AG04449 (cell line): ENCODE measurements around the gene RGS11.

Experiments
- CTCF ChIA-PET: fragments of 350-600 bp; formaldehyde crosslinking; extraction: SDS; loops from one replicate; lab custom pipeline; 2021; ENCODE audit warnings: antibody characterized with exemption; lab: Yijun Ruan, JAX
- POLR2A ChIA-PET: fragments of 400-600, 350-600 bp; formaldehyde crosslinking; extraction: SDS; loops from one replicate; lab custom pipeline; 2020; ENCODE audit warnings: antibody characterized with exemption, inconsistent platforms; lab: Yijun Ruan, JAX
- DNase-seq: peaks from one replicate; pipeline ENCODE4 v3.0.0-alpha.2; 2010; ENCODE audit warnings: low read depth, low spot score
- H3K4me3 ChIP-seq: 2 replicates; pipeline ENCODE4 v1.5.1; 2011; ENCODE audit warnings: low read depth, mild to moderate bottlenecking, control low read depth, low read length
- TF ChIP-seq, protein P1 (sequence below): IDR thresholded peaks from one replicate; pipeline ENCODE4 v1.5.1; 2011; ENCODE audit warnings: mild to moderate bottlenecking, moderate library complexity, low read length, control low read depth, inconsistent platforms; ENCODE audit not compliant: insufficient read depth; ENCODE audit errors: missing control alignments

The RGS11 gene

DNA sequence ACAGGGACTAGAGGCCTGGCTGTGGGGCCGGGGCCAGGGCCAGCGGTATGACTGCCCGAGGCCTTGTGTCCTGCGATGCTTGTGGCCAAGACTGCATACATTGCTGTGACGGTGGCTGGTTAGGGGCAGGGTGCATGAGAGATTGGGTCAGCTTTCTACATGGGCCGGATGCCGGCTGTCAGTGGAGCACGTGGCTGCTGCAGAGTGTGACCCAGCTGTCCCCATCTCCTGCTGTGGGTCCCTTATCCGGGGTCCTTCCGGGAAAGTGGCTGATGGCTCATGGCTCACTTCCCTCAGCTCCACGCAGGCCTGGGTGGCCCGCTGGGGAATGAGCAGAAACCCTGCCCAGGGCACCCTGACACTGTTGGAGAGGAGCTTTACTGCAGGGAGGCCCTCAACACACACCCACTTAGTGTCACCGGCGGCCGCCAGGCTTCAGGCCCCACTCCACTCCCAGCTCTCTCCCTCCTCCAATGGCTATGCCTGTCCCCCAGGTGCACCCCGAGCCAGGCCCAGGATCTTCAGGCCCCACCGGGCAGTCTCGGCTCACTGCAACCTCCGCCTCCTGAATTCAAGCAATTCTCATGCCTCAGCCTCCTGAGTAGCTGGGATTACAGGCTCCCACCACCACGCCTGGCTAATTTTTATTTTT, 808 bp upstream of the RGS11 start:
- ChIA-PET POLR2A (interaction anchor here (0.7 kb wide), 1 partner anchor 67 kb away, joined by 3 read pairs; no protein-coding TSS in a partner anchor), CTCF (no interaction called here)
- no peak overlapping the region for H3K4me3 ChIP-seq

DNA sequence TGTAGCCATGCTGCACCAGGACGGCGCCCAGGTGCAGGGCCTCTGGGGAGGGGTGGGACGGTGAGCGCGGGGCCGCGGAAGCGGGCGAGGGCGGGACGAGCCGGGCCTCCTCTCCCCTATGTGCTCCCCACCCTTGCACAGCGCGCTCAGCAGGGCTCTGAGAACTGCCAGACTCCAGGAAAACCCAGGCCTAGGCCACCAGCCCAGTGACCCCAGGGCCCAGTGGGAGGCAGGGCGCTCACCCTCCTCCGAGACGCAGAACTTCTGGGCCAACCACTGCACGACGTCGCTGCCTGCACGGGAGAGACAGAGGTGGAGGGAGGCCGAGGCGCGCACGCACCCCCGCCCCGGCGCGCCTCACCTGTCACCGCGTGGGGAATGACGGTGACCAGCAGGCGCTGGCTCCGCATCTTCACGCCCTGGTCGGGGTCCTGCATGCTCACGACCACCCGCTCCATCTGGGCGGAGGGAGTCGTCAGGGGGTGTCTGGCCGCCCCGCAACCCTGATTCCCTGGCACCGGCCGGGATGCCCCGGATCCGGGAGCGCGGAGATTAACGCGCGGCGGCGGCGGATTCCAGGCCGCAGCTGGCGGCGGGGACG, 603 bp downstream of the RGS11 start:
- POLR2A ChIA-PET = no interaction called here
- peak overlapping the region; percentile 34; the same call in 1 of the 2 replicates for H3K4me3 ChIP-seq
- TF ChIP-seq, protein P1, sequence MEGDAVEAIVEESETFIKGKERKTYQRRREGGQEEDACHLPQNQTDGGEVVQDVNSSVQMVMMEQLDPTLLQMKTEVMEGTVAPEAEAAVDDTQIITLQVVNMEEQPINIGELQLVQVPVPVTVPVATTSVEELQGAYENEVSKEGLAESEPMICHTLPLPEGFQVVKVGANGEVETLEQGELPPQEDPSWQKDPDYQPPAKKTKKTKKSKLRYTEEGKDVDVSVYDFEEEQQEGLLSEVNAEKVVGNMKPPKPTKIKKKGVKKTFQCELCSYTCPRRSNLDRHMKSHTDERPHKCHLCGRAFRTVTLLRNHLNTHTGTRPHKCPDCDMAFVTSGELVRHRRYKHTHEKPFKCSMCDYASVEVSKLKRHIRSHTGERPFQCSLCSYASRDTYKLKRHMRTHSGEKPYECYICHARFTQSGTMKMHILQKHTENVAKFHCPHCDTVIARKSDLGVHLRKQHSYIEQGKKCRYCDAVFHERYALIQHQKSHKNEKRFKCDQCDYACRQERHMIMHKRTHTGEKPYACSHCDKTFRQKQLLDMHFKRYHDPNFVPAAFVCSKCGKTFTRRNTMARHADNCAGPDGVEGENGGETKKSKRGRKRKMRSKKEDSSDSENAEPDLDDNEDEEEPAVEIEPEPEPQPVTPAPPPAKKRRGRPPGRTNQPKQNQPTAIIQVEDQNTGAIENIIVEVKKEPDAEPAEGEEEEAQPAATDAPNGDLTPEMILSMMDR = no peak
- DNase-seq = no peak
- CTCF ChIA-PET = no interaction called here

More for the DNA sequence above, 808 bp upstream of the RGS11 start:
- TF ChIP-seq, protein P1 = no peak
- DNase-seq = no peak

DNA sequence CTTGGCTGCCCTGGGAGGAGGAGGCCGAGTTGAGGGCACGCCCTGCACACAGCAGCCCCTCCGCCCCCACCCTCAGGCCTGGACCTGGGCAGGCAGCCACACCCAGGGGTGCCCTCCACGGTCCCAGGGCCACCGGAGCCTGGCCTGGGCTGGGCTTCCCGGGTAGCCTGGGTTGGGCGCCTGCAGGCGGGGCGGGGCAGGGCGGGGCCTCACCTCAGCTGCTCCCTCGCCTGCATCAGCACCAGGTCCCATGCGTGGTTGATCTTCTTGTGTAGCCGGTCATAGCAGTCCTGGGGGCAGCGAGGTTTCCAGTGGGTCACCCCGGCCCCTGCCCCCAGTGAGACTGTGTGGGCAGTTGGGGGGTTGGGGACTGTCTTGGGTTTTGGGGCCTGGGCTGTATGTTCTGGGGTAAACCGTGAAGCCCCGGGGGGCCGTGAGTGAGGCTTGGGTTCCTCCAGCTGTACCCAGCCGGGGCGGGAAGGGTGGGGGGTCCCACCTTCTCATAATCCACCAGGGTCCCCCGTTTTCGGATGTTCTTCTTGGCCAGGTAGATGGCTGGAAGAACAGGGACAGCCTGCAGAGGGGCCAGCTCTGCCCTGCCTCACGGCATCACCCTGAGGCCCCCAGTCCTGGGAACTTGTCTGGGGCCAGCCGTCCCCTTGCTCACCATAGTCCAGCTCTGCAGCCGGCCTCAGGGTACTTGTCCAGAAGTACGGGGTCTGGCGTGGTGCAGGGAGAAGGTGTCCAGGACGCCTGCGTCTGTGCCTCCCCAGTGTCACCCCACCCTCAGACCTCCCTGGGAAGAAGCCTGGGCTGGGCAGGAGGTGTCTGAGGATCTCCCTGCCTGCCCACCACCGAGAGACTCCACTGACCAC, 2.0 kb downstream of the RGS11 start:
- DNase-seq = no peak
- H3K4me3 ChIP-seq = no peak overlapping the region
- CTCF ChIA-PET = no interaction called here
- POLR2A ChIA-PET = no interaction called here
- TF ChIP-seq, protein P1 = no peak

DNA sequence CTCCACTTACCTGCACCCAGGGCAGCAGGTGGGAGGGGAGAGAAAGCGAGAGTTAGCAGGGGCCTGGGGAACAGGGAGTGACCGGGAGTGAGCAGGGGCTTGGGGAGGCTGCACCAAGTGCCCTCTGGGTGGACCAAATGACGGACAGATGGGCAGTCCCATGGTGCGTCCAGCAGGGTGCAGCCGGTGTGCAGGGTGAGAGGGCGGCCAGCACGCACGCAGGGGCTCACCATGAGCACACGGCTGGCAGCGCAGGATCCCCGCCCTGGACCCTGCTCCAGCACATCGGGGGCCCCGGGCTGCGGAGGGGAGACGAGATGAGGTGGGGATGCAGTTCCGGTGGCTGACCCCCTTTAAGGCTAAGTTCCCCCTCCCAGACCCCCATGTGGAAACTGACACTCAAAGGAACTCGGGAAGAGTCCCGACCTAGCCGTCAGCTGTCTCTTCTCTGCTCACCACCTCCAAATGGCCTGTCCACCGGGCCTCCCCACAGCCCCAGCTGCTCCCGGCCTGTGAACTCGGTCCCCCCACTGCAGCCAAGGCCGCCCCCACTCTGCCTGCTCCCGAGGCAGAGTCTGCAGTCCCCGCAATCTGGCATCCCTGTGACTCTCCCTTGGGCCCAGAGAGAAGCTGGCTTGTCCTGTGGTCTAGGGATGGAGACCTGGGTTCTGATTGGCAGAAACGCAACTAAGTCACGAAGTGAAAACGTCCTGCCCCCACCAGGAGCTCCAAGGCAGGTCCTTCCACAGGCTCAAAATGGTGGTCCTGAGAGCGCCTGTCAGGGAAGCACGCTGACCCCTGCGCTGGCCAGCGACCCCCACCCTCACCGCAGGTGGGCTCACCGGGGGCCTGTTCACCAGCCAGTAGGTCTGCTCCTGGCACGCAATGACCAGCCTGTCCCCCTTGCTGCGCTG, 2.9 kb downstream of the RGS11 start:
- H3K4me3 ChIP-seq = no peak overlapping the region
- ChIA-PET CTCF (no interaction called here), POLR2A (no interaction called here)
- TF ChIP-seq, protein P1 = no peak
- DNase-seq = no peak

DNA sequence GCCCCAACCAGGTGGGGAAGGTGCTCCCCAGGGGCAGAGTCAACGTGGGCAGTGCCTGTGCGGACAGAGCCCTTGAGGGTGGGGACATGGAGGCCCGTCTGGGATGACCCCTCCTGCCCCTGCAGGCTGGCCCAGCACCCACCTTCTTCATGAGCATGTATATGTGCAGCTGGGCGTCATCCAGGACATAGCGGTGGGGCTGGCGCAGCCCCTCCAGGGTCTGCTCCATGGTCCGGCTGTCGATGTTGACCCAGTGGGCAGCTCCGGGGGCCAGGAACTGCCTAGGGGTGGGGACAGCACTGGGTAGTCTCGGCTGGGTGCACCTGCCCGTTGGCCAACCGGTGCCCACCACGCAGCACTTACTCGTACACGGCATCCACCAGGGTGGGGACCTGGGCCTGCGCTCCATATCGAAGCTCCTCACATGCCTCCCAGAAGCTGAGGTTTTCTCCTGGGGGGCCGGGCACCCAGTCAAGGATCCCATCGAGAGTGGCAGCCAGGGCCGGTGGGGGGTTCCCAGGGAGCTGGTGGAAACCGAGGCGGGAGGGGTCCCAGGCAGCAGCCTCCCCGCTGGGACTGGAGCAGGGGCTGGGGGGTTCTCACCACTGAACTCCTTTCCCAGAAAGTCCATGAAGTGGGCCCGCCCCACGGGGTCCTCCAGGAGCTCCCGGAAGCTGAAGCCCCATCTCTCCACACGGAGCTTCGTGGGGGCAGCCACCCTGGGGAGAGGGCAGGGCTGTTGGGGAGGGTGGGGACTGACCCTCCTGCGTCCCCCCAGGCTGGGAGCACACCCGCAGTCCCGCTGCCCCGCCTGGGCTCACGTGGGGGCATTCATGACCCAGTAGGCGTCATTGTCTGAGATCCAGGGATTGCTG, 5.1 kb downstream of the RGS11 start:
- H3K4me3 ChIP-seq = no peak overlapping the region
- TF ChIP-seq, protein P1 = no peak
- no peak for DNase-seq
- POLR2A ChIA-PET = no interaction called here
- CTCF ChIA-PET = no interaction called here
